NB4 (cell line): ENCODE data around the gene FTO.

Experiments
- DNase-seq: peaks from one replicate; pipeline ENCODE4 v3.0.0; 2010; ENCODE audit warnings: low read depth
- H3K4me3 ChIP-seq: one replicate; pipeline ENCODE4 v1.5.1; 2011; ENCODE audit warnings: mild to moderate bottlenecking, low read depth, low read length, moderate library complexity
- CTCF ChIP-seq: IDR thresholded peaks from one replicate; pipeline ENCODE4 v1.5.1; 2012; ENCODE audit warnings: low read depth, low read length
- MAX ChIP-seq: IDR thresholded peaks from 2 replicates; pipeline ENCODE4 v1.6.1; 2011; ENCODE audit warnings: low read depth, low read length
- MYC ChIP-seq: IDR thresholded peaks from 2 replicates; pipeline ENCODE4 v1.6.1; 2011; ENCODE audit warnings: low read depth, low read length
- POLR2A ChIP-seq: IDR thresholded peaks from 2 replicates; pipeline ENCODE4 v1.6.1; 2011; ENCODE audit warnings: mild to moderate bottlenecking; ENCODE audit not compliant: insufficient read length; ENCODE audit errors: extremely low read depth

Gene FTO

GRCh38 chr16:53803998-53804397 lies 100.0 kb downstream of the FTO start:
- no peak for TF ChIP-seq CTCF
- TF ChIP-seq POLR2A, result no peak
- TF ChIP-seq MYC, result no peak
- no peak for TF ChIP-seq MAX
- no peak overlapping the region for H3K4me3 ChIP-seq
- DNase-seq, result no peak

GRCh38 chr16:53804467-53804866 lies 100.5 kb downstream of the FTO start:
- no peak for DNase-seq
- TF ChIP-seq POLR2A (no peak), CTCF (no peak)
- H3K4me3 ChIP-seq, result no peak overlapping the region

- H3K4me3 ChIP-seq, result no peak overlapping the region
- TF ChIP-seq MYC (no peak), CTCF (no peak), POLR2A (no peak), MAX (no peak)
- no peak for DNase-seq
Observed at GRCh38 chr16:53805113-53805512, 101.2 kb downstream of the FTO start.

GRCh38 chr16:53805752-53806151 lies 101.8 kb downstream of the FTO start:
- no peak for DNase-seq
- TF ChIP-seq MAX (no peak), POLR2A (no peak), CTCF (no peak), MYC (no peak)
- H3K4me3 ChIP-seq, result no peak overlapping the region

- DNase-seq, result no peak
Observed at GRCh38 chr16:53809088-53809932, 105.4 kb downstream of the FTO start.

More at GRCh38 chr16:53809088-53809932, 105.4 kb downstream of the FTO start:
- TF ChIP-seq MYC (no peak), POLR2A (no peak), MAX (no peak), CTCF (no peak)
- no peak overlapping the region for H3K4me3 ChIP-seq
